Activated CD4-positive, alpha-beta T cell treated with anti-CD3 and anti-CD28 coated beads for 36 hours (primary cell): ENCODE measurements around the gene PTGR1. TPM values are rescaled to one million over a fixed set of nuclear protein-coding genes. Genes with fewer than 3 reads are reported as not detected.
"Not testable (repeated sequence)": the region's sequence is repeated elsewhere in the genome, so short reads cannot be mapped to it uniquely, and the experiment has no call there.

Experiments used
- ATAC-seq: fragments of 200-7000 bp; cut with Tn5 transposase; one replicate; pipeline ENCODE4 v1.10.0; 2021; ENCODE audit warnings: mild to moderate bottlenecking, moderate library complexity
- CTCF ChIA-PET: fragments of 350-600 bp; sonication (Branson Sonifier 250); formaldehyde crosslinking; loops from one replicate; lab custom pipeline; 2021; ENCODE audit warnings: antibody characterized with exemption; lab: Charles Lee
- POLR2A ChIA-PET: fragments of 350-600 bp; sonication (Branson Sonifier 250); formaldehyde crosslinking; loops from one replicate; lab custom pipeline; 2021; ENCODE audit warnings: antibody characterized with exemption, inconsistent platforms; lab: Charles Lee
- DNase-seq: peaks from one replicate; pipeline ENCODE4 v3.0.0-alpha.2; 2020
- H3K27ac Mint-ChIP-seq: one replicate; pipeline ENCODE4 v1.8.0; 2021; ENCODE audit warnings: mixed read lengths
- H3K27me3 Mint-ChIP-seq: one replicate; pipeline ENCODE4 v1.8.0; 2021; ENCODE audit warnings: mixed read lengths
- H3K36me3 Mint-ChIP-seq: one replicate; pipeline ENCODE4 v1.8.0; 2021; ENCODE audit warnings: low read depth, mixed read lengths
- H3K4me1 Mint-ChIP-seq: one replicate; pipeline ENCODE4 v1.8.0; 2021; ENCODE audit warnings: mixed read lengths
- H3K4me3 Mint-ChIP-seq: one replicate; pipeline ENCODE4 v1.8.0; 2021; ENCODE audit warnings: mild to moderate bottlenecking, moderate library complexity, mixed read lengths
- H3K9me3 Mint-ChIP-seq: one replicate; pipeline ENCODE4 v1.8.0; 2021; ENCODE audit warnings: low read depth, mixed read lengths
- intact Hi-C, 2 experiments: fragments of 100-400 bp; cut with DNase I in 1 of 2; cut with micrococcal nuclease in 1 of 2; formaldehyde crosslinking; loops; one replicate each; pipeline versions ENCODE4 v1.14.2 to v1.15.1; 2022 to 2024; cut with DNase I, micrococcal nuclease
- total RNA-seq, 2 experiments: library from RNA; stranded (reverse); gene quantifications; one replicate each; pipeline ENCODE4 v1.2.3, GENCODE V29; 2021

Gene PTGR1
- total RNA-seq, 2 experiments from 2014 or later, result 3.9 to 4.7 TPM

- DNase-seq (peak; percentile 78), ATAC-seq (peak; percentile 70)
- H3K27ac Mint-ChIP-seq, result peak overlapping the region; percentile 33
- ChIA-PET POLR2A (interaction anchor here (0.7 to 0.8 kb wide), 2 partner anchors 175 to 477 kb away, joined by 3 read pairs; no protein-coding TSS in a partner anchor), CTCF (interaction anchor here (0.6 to 1.5 kb wide), 23 partner anchors 10 to 1130 kb away, joined by 3 to 28 read pairs (median 3); no protein-coding TSS in a partner anchor)
- intact Hi-C loops, result loop anchor here (1.0 to 5.0 kb wide), 9 partner anchors 24 to 477 kb away; partner anchors contain the start of genes DNAJC25 (in 2 of the 2) and UGCG (in 1 of the 2)
- no peaks in the 10 kb centered on the region for H3K9me3 Mint-ChIP-seq
- H3K4me1 Mint-ChIP-seq, result peaks cover 21% of the 10 kb centered on the region
- peak overlapping the region; percentile 75 for H3K4me3 Mint-ChIP-seq
- H3K36me3 Mint-ChIP-seq, result no peaks in the 10 kb centered on the region
- peaks cover 23% of the 10 kb centered on the region for H3K27me3 Mint-ChIP-seq
Measured at GRCh38 chr9:111597852-111598732, 1.4 kb downstream of the PTGR1 start.

- DNase-seq (no peak), ATAC-seq (no peak)
- H3K4me1 Mint-ChIP-seq, result no peaks in the 10 kb centered on the region
- ChIA-PET POLR2A (no interaction called here), CTCF (no interaction called here)
- intact Hi-C loops, result no loop called here
- H3K27me3 Mint-ChIP-seq, result no peaks in the 10 kb centered on the region
- H3K4me3 Mint-ChIP-seq, result no peak overlapping the region
- no peak overlapping the region for H3K27ac Mint-ChIP-seq
- H3K36me3 Mint-ChIP-seq, result no peaks in the 10 kb centered on the region
- no peaks in the 10 kb centered on the region for H3K9me3 Mint-ChIP-seq
Measured at GRCh38 chr9:111588846-111589245, 10.6 kb downstream of the PTGR1 start.

GRCh38 chr9:111586378-111586777, 13.1 kb downstream of the PTGR1 start:
- Mint-ChIP-seq H3K36me3 (no peaks in the 10 kb centered on the region), H3K27ac (no peak overlapping the region), H3K4me3 (no peak overlapping the region), H3K4me1 (no peaks in the 10 kb centered on the region), H3K27me3 (no peaks in the 10 kb centered on the region), H3K9me3 (no peaks in the 10 kb centered on the region)
- DNase-seq (no peak), ATAC-seq (no peak)
- ChIA-PET CTCF (no interaction called here), POLR2A (no interaction called here)
- intact Hi-C loops, result no loop called here

- Mint-ChIP-seq H3K9me3 (no peaks in the 10 kb centered on the region), H3K27ac (no peak overlapping the region), H3K4me1 (peaks cover 5% of the 10 kb centered on the region), H3K27me3 (no peaks in the 10 kb centered on the region), H3K36me3 (no peaks in the 10 kb centered on the region), H3K4me3 (no peak overlapping the region)
- intact Hi-C loops, result no loop called here
- ATAC-seq (no peak), DNase-seq (no peak)
- POLR2A ChIA-PET, result no interaction called here
- CTCF ChIA-PET, result interaction anchor here (1.6 kb wide), 1 partner anchor 14 kb away, joined by 5 read pairs; no protein-coding TSS in a partner anchor
Measured at GRCh38 chr9:111582888-111583287, 16.6 kb downstream of the PTGR1 start.

GRCh38 chr9:111572950-111573604, 26.4 kb downstream of the PTGR1 start:
- Mint-ChIP-seq H3K4me3 (no peak overlapping the region), H3K27ac (no peak overlapping the region), H3K27me3 (no peaks in the 10 kb centered on the region), H3K9me3 (peaks cover 17% of the 10 kb centered on the region), H3K4me1 (no peaks in the 10 kb centered on the region), H3K36me3 (peaks cover 14% of the 10 kb centered on the region)
- CTCF ChIA-PET, result interaction anchor here (0.6 to 0.7 kb wide), 3 partner anchors 36 to 674 kb away, joined by 3 to 5 read pairs (median 3); no protein-coding TSS in a partner anchor
- intact Hi-C loops, result no loop called here
- POLR2A ChIA-PET, result interaction anchor here (0.6 kb wide), 1 partner anchor 39 kb away, joined by 3 read pairs; no protein-coding TSS in a partner anchor
- ATAC-seq (no peak), DNase-seq (no peak)

GRCh38 chr9:111568127-111568526, 31.3 kb downstream of the PTGR1 start:
- ATAC-seq, DNase-seq, H3K27me3 Mint-ChIP-seq, H3K27ac Mint-ChIP-seq, intact Hi-C loops, POLR2A ChIA-PET, H3K4me3 Mint-ChIP-seq, H3K4me1 Mint-ChIP-seq: not testable (repeated sequence)
- peaks cover 35% of the 10 kb centered on the region for H3K9me3 Mint-ChIP-seq
- H3K36me3 Mint-ChIP-seq, result peaks cover 28% of the 10 kb centered on the region
- CTCF ChIA-PET, result interaction anchor here (0.7 kb wide), 1 partner anchor 138 kb away, joined by 3 read pairs; no protein-coding TSS in a partner anchor

GRCh38 chr9:111566234-111566633, 33.2 kb downstream of the PTGR1 start:
- Mint-ChIP-seq H3K4me1 (no peaks in the 10 kb centered on the region), H3K27me3 (no peaks in the 10 kb centered on the region), H3K9me3 (peaks cover 38% of the 10 kb centered on the region), H3K4me3 (no peak overlapping the region), H3K36me3 (peaks cover 28% of the 10 kb centered on the region), H3K27ac (no peak overlapping the region)
- intact Hi-C loops, result no loop called here
- ATAC-seq (no peak), DNase-seq (no peak)
- ChIA-PET CTCF (no interaction called here), POLR2A (no interaction called here)

- Mint-ChIP-seq H3K9me3 (peaks cover 27% of the 10 kb centered on the region), H3K4me3 (no peak overlapping the region), H3K27ac (no peak overlapping the region), H3K36me3 (peaks cover 18% of the 10 kb centered on the region), H3K27me3 (no peaks in the 10 kb centered on the region), H3K4me1 (no peaks in the 10 kb centered on the region)
- no peak for ATAC-seq
- POLR2A ChIA-PET, result no interaction called here
- intact Hi-C loops, result no loop called here
- CTCF ChIA-PET, result no interaction called here
- DNase-seq, result no peak
Measured at GRCh38 chr9:111561165-111561719, 38.2 kb downstream of the PTGR1 start.

- ChIA-PET CTCF (no interaction called here), POLR2A (no interaction called here)
- H3K9me3 Mint-ChIP-seq, result peaks cover 42% of the 10 kb centered on the region
- peaks cover 29% of the 10 kb centered on the region for H3K36me3 Mint-ChIP-seq
- H3K27ac Mint-ChIP-seq, result no peak overlapping the region
- H3K27me3 Mint-ChIP-seq, result no peaks in the 10 kb centered on the region
- no peak overlapping the region for H3K4me3 Mint-ChIP-seq
- DNase-seq, result no peak
- intact Hi-C loops, result no loop called here
- H3K4me1 Mint-ChIP-seq, result no peaks in the 10 kb centered on the region
- no peak for ATAC-seq
Measured at GRCh38 chr9:111559000-111559610, 40.3 kb downstream of the PTGR1 start.

GRCh38 chr9:111555425-111555824, 44.0 kb downstream of the PTGR1 start:
- H3K27ac Mint-ChIP-seq, ATAC-seq, POLR2A ChIA-PET, H3K27me3 Mint-ChIP-seq, CTCF ChIA-PET, H3K4me3 Mint-ChIP-seq, H3K4me1 Mint-ChIP-seq, intact Hi-C loops, DNase-seq: not testable (repeated sequence)
- Mint-ChIP-seq H3K9me3 (peaks cover 43% of the 10 kb centered on the region), H3K36me3 (peaks cover 34% of the 10 kb centered on the region)

GRCh38 chr9:111548623-111549022, 50.8 kb downstream of the PTGR1 start:
- peaks cover 48% of the 10 kb centered on the region for H3K9me3 Mint-ChIP-seq
- H3K27ac Mint-ChIP-seq, result no peak overlapping the region
- CTCF ChIA-PET, result interaction anchor here (0.6 kb wide), 1 partner anchor 264 kb away, joined by 4 read pairs; no protein-coding TSS in a partner anchor
- DNase-seq, result no peak
- no peak for ATAC-seq
- intact Hi-C loops, result loop anchor here in 1 of 2 experiments (10.0 kb wide), 1 partner anchor 1496 kb away; no protein-coding TSS in a partner anchor
- POLR2A ChIA-PET, result no interaction called here
- H3K27me3 Mint-ChIP-seq, result no peaks in the 10 kb centered on the region
- no peak overlapping the region for H3K4me3 Mint-ChIP-seq
- H3K36me3 Mint-ChIP-seq, result peaks cover 61% of the 10 kb centered on the region
- H3K4me1 Mint-ChIP-seq, result no peaks in the 10 kb centered on the region
